A673 (cell line): Measurements from ENCODE around the gene FLRT2.

Experiments
- EZH2 ChIP-seq: fragments of 200-600 bp; sonication (generic); IDR thresholded peaks from 2 replicates; pipeline ENCODE4 v1.6.1; 2017; ENCODE audit warnings: borderline replicate concordance, low read depth, mild to moderate bottlenecking, mixed read lengths, antibody characterized with exemption, low read length; ENCODE audit not compliant: poor library complexity, severe bottlenecking
- TF ChIP-seq, protein P1 (sequence below): fragments of 300-800, 200-600 bp; sonication (generic); conservative IDR thresholded peaks from 2 replicates; pipeline ENCODE4 v1.5.1; 2017; ENCODE audit warnings: low read depth, mild to moderate bottlenecking, antibody characterized with exemption, low read length, moderate library complexity, mixed read lengths

DNA sequence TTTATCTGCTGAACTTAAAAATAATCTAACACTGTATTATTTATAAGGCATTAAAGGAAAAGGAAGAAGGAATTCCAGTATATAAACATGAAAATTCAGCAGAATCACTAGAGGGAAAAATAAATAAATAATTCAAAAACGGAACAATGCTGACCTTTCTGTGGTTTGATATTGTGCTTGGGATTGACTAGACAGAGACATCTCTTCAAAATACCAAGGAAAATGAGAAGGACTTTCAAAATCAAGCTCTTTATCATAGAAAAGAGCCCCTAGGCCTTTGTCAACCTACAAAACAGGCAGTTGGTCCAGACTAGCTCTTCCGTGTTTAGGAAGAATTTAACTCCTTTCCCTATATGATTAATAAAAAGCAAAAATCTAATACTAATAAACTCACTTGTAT lies 6.3 kb upstream of the FLRT2 start:
- TF ChIP-seq, protein P1, sequence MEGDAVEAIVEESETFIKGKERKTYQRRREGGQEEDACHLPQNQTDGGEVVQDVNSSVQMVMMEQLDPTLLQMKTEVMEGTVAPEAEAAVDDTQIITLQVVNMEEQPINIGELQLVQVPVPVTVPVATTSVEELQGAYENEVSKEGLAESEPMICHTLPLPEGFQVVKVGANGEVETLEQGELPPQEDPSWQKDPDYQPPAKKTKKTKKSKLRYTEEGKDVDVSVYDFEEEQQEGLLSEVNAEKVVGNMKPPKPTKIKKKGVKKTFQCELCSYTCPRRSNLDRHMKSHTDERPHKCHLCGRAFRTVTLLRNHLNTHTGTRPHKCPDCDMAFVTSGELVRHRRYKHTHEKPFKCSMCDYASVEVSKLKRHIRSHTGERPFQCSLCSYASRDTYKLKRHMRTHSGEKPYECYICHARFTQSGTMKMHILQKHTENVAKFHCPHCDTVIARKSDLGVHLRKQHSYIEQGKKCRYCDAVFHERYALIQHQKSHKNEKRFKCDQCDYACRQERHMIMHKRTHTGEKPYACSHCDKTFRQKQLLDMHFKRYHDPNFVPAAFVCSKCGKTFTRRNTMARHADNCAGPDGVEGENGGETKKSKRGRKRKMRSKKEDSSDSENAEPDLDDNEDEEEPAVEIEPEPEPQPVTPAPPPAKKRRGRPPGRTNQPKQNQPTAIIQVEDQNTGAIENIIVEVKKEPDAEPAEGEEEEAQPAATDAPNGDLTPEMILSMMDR: no peak
- TF ChIP-seq EZH2: no peak
